GM12801 (cell line): ENCODE measurements around the gene LYAR.

ENCODE experiments used
- TF ChIP-seq, protein P1 (sequence below): IDR thresholded peaks from one replicate; pipeline ENCODE4 v1.5.1; 2011; ENCODE audit warnings: control low read depth; ENCODE audit not compliant: insufficient read length; ENCODE audit errors: extremely low read depth

The LYAR gene

GRCh38 chr4:4271912-4272311 is 18.0 kb downstream of the LYAR start:
- TF ChIP-seq, protein P1, sequence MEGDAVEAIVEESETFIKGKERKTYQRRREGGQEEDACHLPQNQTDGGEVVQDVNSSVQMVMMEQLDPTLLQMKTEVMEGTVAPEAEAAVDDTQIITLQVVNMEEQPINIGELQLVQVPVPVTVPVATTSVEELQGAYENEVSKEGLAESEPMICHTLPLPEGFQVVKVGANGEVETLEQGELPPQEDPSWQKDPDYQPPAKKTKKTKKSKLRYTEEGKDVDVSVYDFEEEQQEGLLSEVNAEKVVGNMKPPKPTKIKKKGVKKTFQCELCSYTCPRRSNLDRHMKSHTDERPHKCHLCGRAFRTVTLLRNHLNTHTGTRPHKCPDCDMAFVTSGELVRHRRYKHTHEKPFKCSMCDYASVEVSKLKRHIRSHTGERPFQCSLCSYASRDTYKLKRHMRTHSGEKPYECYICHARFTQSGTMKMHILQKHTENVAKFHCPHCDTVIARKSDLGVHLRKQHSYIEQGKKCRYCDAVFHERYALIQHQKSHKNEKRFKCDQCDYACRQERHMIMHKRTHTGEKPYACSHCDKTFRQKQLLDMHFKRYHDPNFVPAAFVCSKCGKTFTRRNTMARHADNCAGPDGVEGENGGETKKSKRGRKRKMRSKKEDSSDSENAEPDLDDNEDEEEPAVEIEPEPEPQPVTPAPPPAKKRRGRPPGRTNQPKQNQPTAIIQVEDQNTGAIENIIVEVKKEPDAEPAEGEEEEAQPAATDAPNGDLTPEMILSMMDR, result no peak

DNA sequence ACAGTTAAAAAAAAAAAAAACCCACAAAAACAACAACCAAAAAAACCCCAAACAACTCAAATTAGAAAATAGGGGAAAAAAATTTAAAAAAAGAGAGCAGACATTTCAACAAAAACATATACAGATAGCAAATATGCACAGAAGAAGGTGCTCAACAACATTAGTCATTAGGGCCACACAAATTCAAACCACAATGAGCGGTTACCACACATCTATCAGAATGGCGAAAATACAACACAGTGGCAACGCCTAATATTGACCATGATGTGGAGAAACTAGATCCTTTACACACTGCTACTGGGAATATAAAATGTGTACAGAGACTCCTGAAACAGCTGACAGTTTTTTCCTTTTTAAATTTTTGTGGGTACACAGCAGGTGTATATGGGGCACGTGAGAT is 19.4 kb downstream of the LYAR start:
- TF ChIP-seq, protein P1, result no peak

DNA sequence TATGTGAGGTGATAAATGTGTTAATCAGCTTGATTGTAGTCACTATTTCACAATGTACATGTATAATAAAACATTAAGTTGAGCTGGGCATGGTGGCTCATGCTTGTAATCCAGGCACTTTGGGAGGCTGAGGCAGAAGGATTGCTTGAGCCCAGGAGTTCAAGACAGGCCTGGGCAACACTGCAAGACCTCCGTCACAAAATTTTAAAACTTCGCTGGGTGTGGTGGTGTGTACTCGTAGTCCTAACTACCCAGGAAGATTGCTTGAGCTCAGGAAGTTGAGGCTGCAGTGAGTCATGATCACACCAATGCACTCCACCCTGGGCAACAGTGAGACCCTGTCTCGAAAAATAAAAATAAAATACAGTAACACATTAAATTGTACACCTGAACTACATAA is 20.1 kb downstream of the LYAR start:
- TF ChIP-seq, protein P1, result no peak

- TF ChIP-seq, protein P1, result no peak
Measured at GRCh38 chr4:4269331-4269731, 20.6 kb downstream of the LYAR start.

DNA sequence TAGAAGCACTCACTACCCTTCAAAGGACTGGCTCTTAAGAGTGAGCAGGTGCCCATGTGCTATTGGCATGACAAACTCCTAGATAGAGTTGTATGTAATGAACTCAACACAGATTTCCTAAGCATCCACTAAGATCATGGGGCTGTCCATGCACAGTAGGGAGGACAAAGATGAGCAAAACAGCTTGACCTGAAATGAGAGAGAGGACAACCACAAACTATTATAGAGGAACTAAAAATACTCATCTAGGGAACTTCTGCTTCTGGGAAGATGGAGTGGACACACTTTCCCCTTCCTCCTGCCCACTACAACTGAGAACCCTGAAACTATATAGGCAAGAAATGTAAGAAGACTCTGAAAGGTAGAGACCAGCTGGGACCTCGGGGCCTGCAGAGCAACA is 21.2 kb downstream of the LYAR start:
- TF ChIP-seq, protein P1, result no peak

GRCh38 chr4:4267981-4268380 is 22.0 kb downstream of the LYAR start:
- TF ChIP-seq, protein P1, result no peak

- TF ChIP-seq, protein P1, result no peak
Measured at GRCh38 chr4:4260185-4260751, 29.7 kb downstream of the LYAR start.
